ENCODE measurements around the gene MIF.
"Not testable (repeated sequence)": the region's sequence is repeated elsewhere in the genome, so short reads cannot be mapped to it uniquely, and the experiment has no call there.

GRCh38 chr22:23920267-23920611 is 26.1 kb downstream of the MIF start:
- not testable (repeated sequence) for TF ChIP-seq POLR2A (IDR thresholded peaks at IDR 0.05; ENCODE audit: low read length); CTCF (IDR thresholded peaks at IDR 0.05); RNF2 (IDR thresholded peaks at IDR 0.05; ENCODE audit: borderline replicate concordance, low read depth); RCOR1 (IDR thresholded peaks at IDR 0.05; ENCODE audit: low read depth, low read length); RAD21 (conservative IDR thresholded peaks at IDR 0.05 in 1 of 2, IDR thresholded peaks at IDR 0.05 in 1 of 2); CHD2 (IDR thresholded peaks at IDR 0.05; ENCODE audit: low read length, partially characterized antibody); HOXA7 (CRISPR knock-in tag; IDR thresholded peaks at IDR 0.05); POLR2AphosphoS2 (conservative IDR thresholded peaks at IDR 0.05; ENCODE audit: low read length); SREBF2 (IDR thresholded peaks at IDR 0.05); KDM5A (IDR thresholded peaks at IDR 0.05); PHF8 (IDR thresholded peaks at IDR 0.05; ENCODE audit: borderline replicate concordance, low read depth)
- TF ChIP-seq, protein P1, sequence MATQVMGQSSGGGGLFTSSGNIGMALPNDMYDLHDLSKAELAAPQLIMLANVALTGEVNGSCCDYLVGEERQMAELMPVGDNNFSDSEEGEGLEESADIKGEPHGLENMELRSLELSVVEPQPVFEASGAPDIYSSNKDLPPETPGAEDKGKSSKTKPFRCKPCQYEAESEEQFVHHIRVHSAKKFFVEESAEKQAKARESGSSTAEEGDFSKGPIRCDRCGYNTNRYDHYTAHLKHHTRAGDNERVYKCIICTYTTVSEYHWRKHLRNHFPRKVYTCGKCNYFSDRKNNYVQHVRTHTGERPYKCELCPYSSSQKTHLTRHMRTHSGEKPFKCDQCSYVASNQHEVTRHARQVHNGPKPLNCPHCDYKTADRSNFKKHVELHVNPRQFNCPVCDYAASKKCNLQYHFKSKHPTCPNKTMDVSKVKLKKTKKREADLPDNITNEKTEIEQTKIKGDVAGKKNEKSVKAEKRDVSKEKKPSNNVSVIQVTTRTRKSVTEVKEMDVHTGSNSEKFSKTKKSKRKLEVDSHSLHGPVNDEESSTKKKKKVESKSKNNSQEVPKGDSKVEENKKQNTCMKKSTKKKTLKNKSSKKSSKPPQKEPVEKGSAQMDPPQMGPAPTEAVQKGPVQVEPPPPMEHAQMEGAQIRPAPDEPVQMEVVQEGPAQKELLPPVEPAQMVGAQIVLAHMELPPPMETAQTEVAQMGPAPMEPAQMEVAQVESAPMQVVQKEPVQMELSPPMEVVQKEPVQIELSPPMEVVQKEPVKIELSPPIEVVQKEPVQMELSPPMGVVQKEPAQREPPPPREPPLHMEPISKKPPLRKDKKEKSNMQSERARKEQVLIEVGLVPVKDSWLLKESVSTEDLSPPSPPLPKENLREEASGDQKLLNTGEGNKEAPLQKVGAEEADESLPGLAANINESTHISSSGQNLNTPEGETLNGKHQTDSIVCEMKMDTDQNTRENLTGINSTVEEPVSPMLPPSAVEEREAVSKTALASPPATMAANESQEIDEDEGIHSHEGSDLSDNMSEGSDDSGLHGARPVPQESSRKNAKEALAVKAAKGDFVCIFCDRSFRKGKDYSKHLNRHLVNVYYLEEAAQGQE (IDR thresholded peaks at IDR 0.05) = not testable (repeated sequence)
- TF ChIP-seq, protein P2, sequence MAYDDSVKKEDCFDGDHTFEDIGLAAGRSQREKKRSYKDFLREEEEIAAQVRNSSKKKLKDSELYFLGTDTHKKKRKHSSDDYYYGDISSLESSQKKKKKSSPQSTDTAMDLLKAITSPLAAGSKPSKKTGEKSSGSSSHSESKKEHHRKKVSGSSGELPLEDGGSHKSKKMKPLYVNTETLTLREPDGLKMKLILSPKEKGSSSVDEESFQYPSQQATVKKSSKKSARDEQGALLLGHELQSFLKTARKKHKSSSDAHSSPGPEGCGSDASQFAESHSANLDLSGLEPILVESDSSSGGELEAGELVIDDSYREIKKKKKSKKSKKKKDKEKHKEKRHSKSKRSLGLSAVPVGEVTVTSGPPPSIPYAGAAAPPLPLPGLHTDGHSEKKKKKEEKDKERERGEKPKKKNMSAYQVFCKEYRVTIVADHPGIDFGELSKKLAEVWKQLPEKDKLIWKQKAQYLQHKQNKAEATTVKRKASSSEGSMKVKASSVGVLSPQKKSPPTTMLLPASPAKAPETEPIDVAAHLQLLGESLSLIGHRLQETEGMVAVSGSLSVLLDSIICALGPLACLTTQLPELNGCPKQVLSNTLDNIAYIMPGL (CRISPR knock-in tag; IDR thresholded peaks at IDR 0.05; ENCODE audit: borderline replicate concordance) = not testable (repeated sequence)
